GM18951 (cell line): ENCODE measurements around the gene CARD11.
"Not testable (repeated sequence)": the region's sequence is repeated elsewhere in the genome, so short reads cannot be mapped to it uniquely, and the experiment has no call there.

Experiments
- POLR2A ChIP-seq: IDR thresholded peaks from 4 replicates; pipeline ENCODE4 v1.6.1; 2011; ENCODE audit warnings: mild to moderate bottlenecking; ENCODE audit not compliant: insufficient read length, insufficient read depth; ENCODE audit errors: extremely low read depth
- in situ Hi-C: fragments of 300-500 bp; cut with MboI; formaldehyde crosslinking; loops from one replicate; pipeline ENCODE4 v1.12.0; 2022; ENCODE audit warnings: low sequenced_read_pairs, mixed read lengths, inconsistent platforms; ENCODE audit not compliant: unreplicated experiment

Gene CARD11

DNA sequence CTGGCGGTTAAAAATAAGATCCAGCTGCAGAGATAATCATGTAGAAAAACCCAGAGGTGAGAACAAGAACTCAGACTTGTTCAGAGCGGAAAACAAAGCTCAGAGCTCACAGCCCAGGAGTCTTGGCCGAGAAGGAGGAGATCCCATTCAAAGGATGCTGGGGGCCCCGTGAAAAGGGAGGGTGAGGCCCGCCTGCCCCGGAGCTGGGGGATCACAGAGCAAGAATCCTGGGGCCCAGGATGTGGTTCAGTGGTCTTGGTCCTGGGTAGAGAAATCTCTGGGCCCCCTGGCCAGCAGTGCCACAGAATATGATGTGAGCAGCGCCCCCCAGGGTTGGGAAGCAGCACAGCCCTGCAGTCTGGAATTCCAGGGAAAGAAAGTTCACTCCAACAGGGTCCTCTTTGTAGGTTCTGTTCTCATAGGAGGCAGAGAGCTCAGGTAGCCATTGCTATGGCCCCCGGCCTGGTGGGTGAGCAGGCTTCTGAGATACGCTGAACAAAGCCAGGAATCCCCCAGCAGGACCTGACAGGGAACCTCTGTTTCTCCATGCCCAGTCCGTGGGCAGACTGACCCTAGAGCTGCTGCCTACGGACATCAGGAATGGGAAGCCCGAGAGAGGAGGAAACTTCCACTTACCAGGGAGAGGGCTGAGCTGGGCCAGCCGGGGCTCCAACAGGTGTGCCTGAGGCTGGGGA is 121.9 kb downstream of the CARD11 start:
- in situ Hi-C loops, result no loop called here
- TF ChIP-seq POLR2A, result no peak

DNA sequence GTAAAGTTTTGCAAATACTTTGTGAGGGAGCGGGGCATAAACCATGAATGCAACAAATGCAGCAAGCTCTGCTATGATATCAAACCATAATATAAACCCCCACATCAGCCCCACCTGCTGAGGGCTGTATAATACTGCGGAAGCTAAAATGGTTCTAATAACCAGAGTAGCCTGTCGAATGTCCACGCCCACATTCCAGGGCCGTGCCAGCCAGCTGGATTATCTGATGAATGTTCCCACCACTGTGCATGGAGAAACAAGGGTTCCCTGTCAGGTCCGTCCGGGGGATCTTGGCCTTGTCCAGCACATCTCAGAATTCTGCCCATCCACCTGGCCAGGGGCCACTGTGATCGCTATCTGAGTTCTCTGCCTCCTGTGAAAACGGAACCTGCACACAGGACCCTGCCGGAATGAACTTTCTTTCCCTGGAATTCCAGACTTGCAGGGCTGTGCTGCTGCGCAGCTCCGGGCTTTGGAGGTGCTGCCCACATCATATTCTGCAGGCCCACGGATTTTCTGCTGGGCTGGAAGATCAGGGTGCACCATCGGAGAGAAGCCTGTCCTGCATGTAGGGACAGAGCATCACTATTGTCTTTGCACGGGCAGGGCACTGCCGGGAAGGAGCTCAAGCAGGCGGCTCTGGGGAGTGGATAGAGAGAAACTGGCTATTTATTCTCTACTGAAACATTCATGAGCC is 122.6 kb downstream of the CARD11 start:
- no peak for TF ChIP-seq POLR2A
- in situ Hi-C loops, result no loop called here

DNA sequence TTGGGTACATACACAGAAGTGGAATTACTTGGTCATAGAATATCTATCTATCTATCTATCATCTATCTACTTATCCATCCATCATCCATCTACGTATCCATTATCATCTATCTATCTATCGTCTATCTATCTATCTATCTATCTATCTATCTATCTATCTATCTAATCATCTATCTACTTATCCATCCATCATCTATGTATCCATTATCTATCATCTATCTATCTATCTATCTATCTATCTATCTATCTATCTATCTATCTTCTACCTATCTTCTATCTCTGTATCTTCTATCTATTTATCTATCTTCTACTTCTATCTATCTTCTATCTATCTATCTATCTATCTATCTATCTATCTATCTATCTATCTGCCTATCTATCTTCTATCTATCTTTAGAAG is 123.2 kb downstream of the CARD11 start:
- in situ Hi-C loops, result not testable (repeated sequence)

DNA sequence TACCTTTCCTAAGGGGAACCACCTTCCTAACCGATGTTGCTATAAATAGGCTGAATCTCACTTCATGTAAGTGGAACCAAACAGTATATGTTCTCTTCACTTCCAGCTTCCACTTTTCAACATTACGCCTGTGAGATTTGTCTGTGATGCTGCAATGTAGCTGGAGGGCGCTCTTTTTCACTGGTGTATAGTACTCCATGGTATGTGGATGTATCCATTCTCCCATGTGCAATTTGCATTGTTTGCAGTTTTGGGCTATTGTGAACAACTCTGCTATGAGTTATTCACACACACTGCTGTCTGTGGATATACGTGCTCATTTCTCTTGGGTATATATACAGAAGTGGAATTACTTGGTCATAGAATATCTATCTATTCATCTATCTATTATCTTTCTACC is 123.6 kb downstream of the CARD11 start:
- TF ChIP-seq POLR2A, result no peak
- in situ Hi-C loops, result no loop called here

DNA sequence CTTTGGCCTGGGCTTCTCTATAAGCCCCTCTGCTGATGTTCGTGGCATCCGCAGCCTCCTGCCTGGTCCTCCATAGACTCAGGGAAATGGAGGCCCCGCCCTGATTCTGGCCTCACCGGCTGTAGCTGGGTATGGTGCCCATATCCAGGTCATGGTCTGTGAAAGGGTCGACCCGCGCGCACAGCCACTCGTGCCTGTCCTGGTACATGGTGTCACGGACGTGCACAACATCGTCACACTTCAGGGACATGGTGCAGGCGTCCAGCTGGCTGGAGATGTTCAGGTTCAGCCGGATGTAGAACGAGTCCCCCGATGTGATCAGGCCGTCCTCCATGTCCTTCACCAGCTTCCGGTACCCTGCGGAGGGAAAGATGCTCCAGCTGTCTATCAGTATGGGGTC is 124.4 kb downstream of the CARD11 start:
- no peak for TF ChIP-seq POLR2A
- in situ Hi-C loops, result no loop called here

DNA sequence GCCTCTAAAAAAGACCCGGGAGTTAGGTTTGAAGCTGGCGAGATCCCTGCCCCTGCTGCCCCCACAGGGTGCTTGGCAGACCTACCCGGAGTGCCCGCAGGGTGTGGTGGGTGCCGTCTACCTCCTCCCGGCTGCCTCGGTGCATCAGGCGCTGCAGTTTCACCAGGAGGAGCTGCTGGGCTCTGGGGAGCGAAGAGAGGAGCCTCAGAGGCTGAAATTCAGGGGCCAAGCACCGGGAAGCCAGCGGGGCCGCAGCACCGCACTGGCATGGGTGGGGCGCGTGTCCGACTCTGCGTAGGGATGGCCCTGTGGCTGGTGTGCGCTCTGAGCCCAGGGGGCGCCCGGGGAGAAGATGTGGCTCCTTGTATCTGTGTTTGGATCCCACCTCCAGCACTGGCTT is 125.3 kb downstream of the CARD11 start:
- TF ChIP-seq POLR2A, result no peak
- in situ Hi-C loops, result no loop called here

DNA sequence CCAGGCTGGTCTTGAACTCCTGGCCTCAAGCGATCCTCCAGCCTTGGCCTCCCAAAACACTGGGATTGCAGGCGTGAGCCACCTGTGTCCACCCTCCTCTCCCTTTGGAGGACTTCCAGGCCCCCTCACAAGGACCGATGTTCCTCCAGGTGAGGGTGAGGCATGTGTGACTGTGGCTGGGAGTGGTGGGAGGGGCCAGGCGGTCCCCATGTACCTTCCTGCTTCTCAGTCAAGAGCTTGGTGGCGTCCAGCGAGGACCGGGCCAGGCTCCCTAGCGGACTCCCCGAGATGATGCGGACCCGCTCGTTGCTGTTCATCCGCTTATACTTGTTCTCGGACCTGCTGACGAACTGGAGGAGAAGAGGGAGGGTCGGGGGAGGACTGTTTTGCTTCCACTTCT is 128.6 kb downstream of the CARD11 start:
- in situ Hi-C loops, result no loop called here
- TF ChIP-seq POLR2A, result no peak

DNA sequence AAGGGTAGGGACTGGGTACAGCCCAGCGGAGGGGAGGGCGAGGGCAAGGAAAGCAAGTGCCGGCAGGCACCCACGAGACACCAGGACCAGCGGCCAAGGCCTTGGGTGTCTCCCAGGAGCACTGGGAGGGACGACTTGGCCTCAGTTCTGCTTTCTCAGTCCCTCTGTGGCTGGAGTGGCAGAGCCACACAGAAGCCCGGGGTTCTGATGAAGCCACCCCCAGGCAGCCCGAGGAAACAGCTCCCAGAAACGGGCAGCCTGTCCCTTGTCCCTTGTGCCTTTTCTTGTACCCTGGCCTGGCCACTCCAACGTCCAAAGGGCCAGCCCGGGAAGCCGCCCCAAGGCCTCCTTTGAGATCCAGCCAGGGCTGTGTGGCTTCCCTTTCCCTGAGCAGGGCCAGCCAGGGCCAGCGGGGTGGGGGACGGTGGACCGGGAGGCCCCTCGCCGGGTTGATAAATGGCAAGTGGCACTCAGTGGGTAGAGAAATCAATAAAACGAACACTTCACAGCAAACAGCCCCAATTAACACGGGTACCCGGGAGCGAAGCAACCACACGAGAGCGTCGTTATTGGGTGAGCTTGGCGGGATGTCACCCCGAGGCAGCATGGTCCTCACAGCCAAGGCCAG is 129.8 kb downstream of the CARD11 start:
- in situ Hi-C loops, result no loop called here
- TF ChIP-seq POLR2A, result no peak

DNA sequence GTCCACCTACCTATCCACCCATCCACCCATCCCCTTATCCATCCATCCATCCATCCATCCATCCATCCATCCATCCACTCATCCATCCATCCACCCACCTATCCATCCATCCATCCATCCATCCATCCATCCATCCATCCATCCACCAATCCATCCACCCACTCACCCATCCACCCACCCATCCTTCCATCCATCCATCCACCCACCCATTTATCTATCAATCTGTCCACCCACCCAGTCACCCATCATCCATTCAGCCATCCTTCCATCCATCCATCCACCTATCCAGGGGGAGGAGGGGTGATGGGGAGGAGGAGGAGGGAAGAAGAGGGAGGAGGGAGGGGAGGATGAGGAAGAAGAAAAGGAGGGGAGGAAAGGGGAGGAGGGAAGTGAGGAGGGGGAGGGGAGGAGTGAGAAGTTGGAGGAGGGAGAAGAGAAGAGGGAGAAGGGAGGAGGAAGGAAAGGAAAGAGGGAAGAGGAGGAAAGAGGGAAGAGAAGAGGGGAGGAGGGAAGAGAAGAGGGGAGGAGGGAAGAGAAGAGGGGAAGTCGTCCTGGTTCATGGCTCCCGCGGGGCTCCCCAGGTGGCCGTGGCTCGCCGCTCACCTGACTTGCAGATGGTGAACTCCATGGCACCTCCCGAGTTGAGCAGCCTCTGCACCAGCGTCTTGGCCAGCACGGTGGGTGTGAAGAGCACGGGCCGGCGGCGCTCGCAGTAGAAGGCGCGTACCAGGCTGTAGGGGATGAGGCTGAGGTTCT is 130.8 kb downstream of the CARD11 start:
- no peak for TF ChIP-seq POLR2A
- in situ Hi-C loops, result no loop called here

DNA sequence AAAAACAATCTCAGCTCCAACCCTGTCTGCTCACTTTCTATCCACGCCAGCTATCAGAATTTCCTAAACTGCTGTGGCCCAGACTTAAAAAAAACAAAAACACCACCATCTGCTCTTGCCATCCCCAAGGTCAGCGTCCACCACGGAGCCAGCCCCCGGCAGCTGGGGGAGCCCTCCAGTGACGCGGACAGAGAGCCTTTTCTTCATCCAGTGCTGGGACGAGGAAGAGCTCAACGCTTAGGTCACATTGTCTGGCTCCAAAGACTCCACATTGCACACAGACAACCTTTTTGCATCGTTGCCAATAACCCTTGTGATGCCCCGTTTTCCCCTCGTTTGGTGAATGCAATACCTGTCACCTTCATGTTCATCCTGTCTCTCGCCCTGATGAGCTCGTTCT is 132.2 kb downstream of the CARD11 start:
- TF ChIP-seq POLR2A, result no peak
- in situ Hi-C loops, result no loop called here

DNA sequence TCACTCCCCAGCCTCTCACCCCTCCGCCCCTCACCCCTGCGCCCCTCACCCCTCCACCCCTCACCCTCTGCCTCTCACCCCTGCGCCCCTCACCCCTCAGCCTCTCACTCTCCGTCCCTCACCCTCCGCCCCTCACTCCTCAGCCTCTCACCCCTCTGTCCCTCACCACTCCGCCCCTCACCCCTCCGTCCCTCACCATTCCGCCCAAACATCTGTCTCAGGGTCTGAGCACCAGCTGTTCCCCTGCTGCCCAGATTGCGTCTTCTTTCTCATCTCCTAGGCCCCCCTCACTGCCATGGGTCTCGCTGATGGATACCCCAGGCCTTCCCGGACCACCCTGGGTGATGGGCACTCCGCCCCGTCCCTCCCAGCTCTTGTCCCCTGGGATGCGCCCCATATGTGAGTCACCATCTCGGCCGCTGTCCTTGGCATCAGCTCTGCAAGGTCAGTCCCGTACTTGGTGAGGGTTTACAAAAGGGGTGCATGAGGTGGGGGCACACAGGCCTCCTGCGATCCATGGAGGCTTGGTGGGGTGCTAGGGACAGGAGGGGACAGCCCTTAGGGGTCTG is 134.1 kb downstream of the CARD11 start:
- in situ Hi-C loops, result no loop called here
- no peak for TF ChIP-seq POLR2A

DNA sequence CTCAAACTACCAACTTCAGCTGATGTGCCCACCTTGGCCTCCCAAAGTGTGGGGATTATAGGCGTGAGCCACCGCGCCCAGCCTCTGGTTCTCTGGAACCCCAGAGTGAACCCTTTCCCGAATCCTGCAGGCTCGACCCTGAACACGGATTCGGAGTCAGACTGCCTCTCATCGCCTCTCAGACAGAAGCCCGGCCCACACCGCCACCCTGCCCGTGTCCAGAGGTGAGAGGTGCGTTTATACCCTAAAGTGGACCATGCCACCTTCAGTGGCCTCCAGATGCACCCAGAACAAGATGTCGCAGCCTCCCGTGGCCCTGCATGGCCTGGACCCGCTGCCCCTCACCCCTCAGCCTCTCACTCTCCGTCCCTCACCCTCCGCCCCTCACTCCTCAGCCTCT is 134.6 kb downstream of the CARD11 start:
- in situ Hi-C loops, result no loop called here
- no peak for TF ChIP-seq POLR2A

DNA sequence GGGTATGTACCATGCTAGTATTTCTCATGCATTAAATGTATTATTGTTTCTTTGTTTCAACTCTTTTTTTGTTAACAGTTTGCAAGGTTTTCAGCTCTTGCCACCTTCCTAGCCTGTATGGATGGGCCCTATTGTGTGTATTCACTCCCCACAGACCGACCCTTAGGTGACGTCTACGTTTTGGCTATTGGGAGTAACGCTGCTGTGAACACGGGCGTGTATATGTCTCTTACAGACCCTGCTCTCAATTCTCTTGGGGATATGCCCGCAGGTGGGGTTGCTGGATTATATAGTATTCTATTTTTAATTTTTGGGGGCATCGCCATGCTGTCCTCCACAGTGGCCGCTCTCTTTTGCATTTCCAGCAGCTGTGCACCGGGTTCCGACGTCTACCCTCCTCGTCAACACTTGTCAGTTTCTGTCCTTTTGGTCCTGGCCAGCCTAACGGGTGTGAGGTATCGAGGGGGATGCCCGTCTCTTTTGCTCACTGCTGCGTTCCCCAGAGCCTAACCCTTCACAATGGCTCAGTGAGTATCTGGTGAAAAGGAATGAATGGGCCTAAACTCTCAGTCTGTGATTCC is 135.5 kb downstream of the CARD11 start:
- no peak for TF ChIP-seq POLR2A
- in situ Hi-C loops, result no loop called here
